Activated CD8-positive, alpha-beta T cell treated with anti-CD3 and anti-CD28 coated beads for 36 hours (primary cell): ENCODE results near the gene LRRC17. TPM values are rescaled to one million over a fixed set of nuclear protein-coding genes. Genes with fewer than 3 reads are reported as not detected.

ENCODE experiments used
- ATAC-seq: fragments of 200-7000 bp; cut with Tn5 transposase; one replicate; pipeline ENCODE4 v1.10.0; 2021; ENCODE audit warnings: mild to moderate bottlenecking, moderate library complexity
- CTCF ChIA-PET: fragments of 350-600 bp; sonication (Branson Sonifier 250); formaldehyde crosslinking; loops from one replicate; lab custom pipeline; 2021; ENCODE audit warnings: antibody characterized with exemption; lab: Charles Lee
- POLR2A ChIA-PET: fragments of 350-600 bp; sonication (Branson Sonifier 250); formaldehyde crosslinking; loops from one replicate; lab custom pipeline; 2021; ENCODE audit warnings: antibody characterized with exemption; lab: Charles Lee
- DNase-seq: peaks from one replicate; pipeline ENCODE4 v3.0.0-alpha.2; 2020
- H3K27ac Mint-ChIP-seq: one replicate; pipeline ENCODE4 v1.8.0; 2021; ENCODE audit warnings: mild to moderate bottlenecking, mixed read lengths
- H3K27me3 Mint-ChIP-seq: one replicate; pipeline ENCODE4 v1.8.0; 2021; ENCODE audit warnings: mixed read lengths
- H3K36me3 Mint-ChIP-seq: one replicate; pipeline ENCODE4 v1.8.0; 2021; ENCODE audit warnings: low read depth, mixed read lengths
- H3K4me1 Mint-ChIP-seq: one replicate; pipeline ENCODE4 v1.8.0; 2021; ENCODE audit warnings: low read depth, mixed read lengths
- H3K4me3 Mint-ChIP-seq: one replicate; pipeline ENCODE4 v1.8.0; 2021; ENCODE audit warnings: mild to moderate bottlenecking, moderate library complexity, mixed read lengths
- H3K9me3 Mint-ChIP-seq: one replicate; pipeline ENCODE4 v1.8.0; 2021; ENCODE audit warnings: mixed read lengths
- CTCF ChIP-seq: fragments of 200-600 bp; IDR thresholded peaks from one replicate; pipeline ENCODE4 v1.8.0; 2022; ENCODE audit warnings: antibody characterized with exemption, mild to moderate bottlenecking
- intact Hi-C: fragments of 100-400 bp; cut with micrococcal nuclease; formaldehyde crosslinking; loops from one replicate; pipeline ENCODE4 v1.10.0; 2022
- total RNA-seq, 2 experiments: library from RNA; stranded (reverse); gene quantifications; one replicate each; pipeline ENCODE4 v1.2.3, GENCODE V29; 2021

Gene LRRC17
- total RNA-seq, 2 experiments from 2014 or later: not detected

GRCh38 chr7:102890971-102891692 is 21.7 kb upstream of the LRRC17 start:
- Mint-ChIP-seq H3K4me1 (no peaks in the 10 kb centered on the region), H3K27me3 (no peaks in the 10 kb centered on the region), H3K4me3 (no peak overlapping the region), H3K9me3 (no peaks in the 10 kb centered on the region), H3K27ac (no peak overlapping the region), H3K36me3 (no peaks in the 10 kb centered on the region)
- no peak for DNase-seq
- intact Hi-C loops: no loop called here
- TF ChIP-seq CTCF: no peak
- no peak for ATAC-seq
- ChIA-PET CTCF (interaction anchor here (1.0 kb wide), 1 partner anchor 11 kb away, joined by 3 read pairs; no protein-coding TSS in a partner anchor), POLR2A (no interaction called here)

- no peaks in the 10 kb centered on the region for H3K36me3 Mint-ChIP-seq
- no peak overlapping the region for H3K27ac Mint-ChIP-seq
- ChIA-PET POLR2A (no interaction called here), CTCF (no interaction called here)
- DNase-seq (no peak), ATAC-seq (no peak)
- no peak for TF ChIP-seq CTCF
- no peak overlapping the region for H3K4me3 Mint-ChIP-seq
- intact Hi-C loops: no loop called here
- H3K27me3 Mint-ChIP-seq: no peaks in the 10 kb centered on the region
- H3K9me3 Mint-ChIP-seq: no peaks in the 10 kb centered on the region
- no peaks in the 10 kb centered on the region for H3K4me1 Mint-ChIP-seq
These were observed 21.0 kb upstream of the LRRC17 start for GRCh38 chr7:102891693-102892261.

- Mint-ChIP-seq H3K36me3 (no peaks in the 10 kb centered on the region), H3K27ac (no peak overlapping the region), H3K9me3 (no peaks in the 10 kb centered on the region), H3K4me1 (no peaks in the 10 kb centered on the region), H3K27me3 (no peaks in the 10 kb centered on the region), H3K4me3 (no peak overlapping the region)
- DNase-seq (no peak), ATAC-seq (no peak)
- TF ChIP-seq CTCF: no peak
- POLR2A ChIA-PET: no interaction called here
- CTCF ChIA-PET: interaction anchor here (0.8 kb wide), 1 partner anchor 86 kb away, joined by 3 read pairs; no protein-coding TSS in a partner anchor
- intact Hi-C loops: no loop called here
These were observed 20.0 kb upstream of the LRRC17 start for GRCh38 chr7:102892631-102893278.

- TF ChIP-seq CTCF: no peak
- no peaks in the 10 kb centered on the region for H3K36me3 Mint-ChIP-seq
- no peaks in the 10 kb centered on the region for H3K4me1 Mint-ChIP-seq
- H3K27ac Mint-ChIP-seq: no peak overlapping the region
- intact Hi-C loops: no loop called here
- DNase-seq (no peak), ATAC-seq (no peak)
- no peaks in the 10 kb centered on the region for H3K9me3 Mint-ChIP-seq
- POLR2A ChIA-PET: interaction anchor here (0.6 kb wide), 1 partner anchor 13 kb away, joined by 3 read pairs; no protein-coding TSS in a partner anchor
- CTCF ChIA-PET: no interaction called here
- H3K27me3 Mint-ChIP-seq: no peaks in the 10 kb centered on the region
- no peak overlapping the region for H3K4me3 Mint-ChIP-seq
These were observed 17.2 kb upstream of the LRRC17 start for GRCh38 chr7:102895602-102896001.

- ATAC-seq (no peak), DNase-seq (no peak)
- ChIA-PET CTCF (no interaction called here), POLR2A (no interaction called here)
- Mint-ChIP-seq H3K4me3 (no peak overlapping the region), H3K4me1 (no peaks in the 10 kb centered on the region), H3K27ac (no peak overlapping the region), H3K27me3 (no peaks in the 10 kb centered on the region), H3K9me3 (no peaks in the 10 kb centered on the region), H3K36me3 (no peaks in the 10 kb centered on the region)
- TF ChIP-seq CTCF: no peak
- intact Hi-C loops: no loop called here
These were observed 16.2 kb upstream of the LRRC17 start for GRCh38 chr7:102896585-102896984.
